Activated CD8-positive, alpha-beta T cell treated with anti-CD3 and anti-CD28 coated beads for 36 hours (primary cell): Measurements from ENCODE around the gene NBAS. TPM values are rescaled to one million over a fixed set of nuclear protein-coding genes. Genes with fewer than 3 reads are reported as not detected.
A peak's percentile ranks its signal among the peaks of the same experiment; 100 is the strongest.

Experiments
- ATAC-seq: fragments of 200-7000 bp; cut with Tn5 transposase; one replicate; pipeline ENCODE4 v1.10.0; 2021; ENCODE audit warnings: mild to moderate bottlenecking, moderate library complexity
- CTCF ChIA-PET: fragments of 350-600 bp; sonication (Branson Sonifier 250); formaldehyde crosslinking; loops from one replicate; lab custom pipeline; 2021; ENCODE audit warnings: antibody characterized with exemption; lab: Charles Lee
- POLR2A ChIA-PET: fragments of 350-600 bp; sonication (Branson Sonifier 250); formaldehyde crosslinking; loops from one replicate; lab custom pipeline; 2021; ENCODE audit warnings: antibody characterized with exemption; lab: Charles Lee
- DNase-seq: peaks from one replicate; pipeline ENCODE4 v3.0.0-alpha.2; 2020
- H3K27ac Mint-ChIP-seq: one replicate; pipeline ENCODE4 v1.8.0; 2021; ENCODE audit warnings: mild to moderate bottlenecking, mixed read lengths
- H3K27me3 Mint-ChIP-seq: one replicate; pipeline ENCODE4 v1.8.0; 2021; ENCODE audit warnings: mixed read lengths
- H3K36me3 Mint-ChIP-seq: one replicate; pipeline ENCODE4 v1.8.0; 2021; ENCODE audit warnings: low read depth, mixed read lengths
- H3K4me1 Mint-ChIP-seq: one replicate; pipeline ENCODE4 v1.8.0; 2021; ENCODE audit warnings: low read depth, mixed read lengths
- H3K4me3 Mint-ChIP-seq: one replicate; pipeline ENCODE4 v1.8.0; 2021; ENCODE audit warnings: mild to moderate bottlenecking, moderate library complexity, mixed read lengths
- H3K9me3 Mint-ChIP-seq: one replicate; pipeline ENCODE4 v1.8.0; 2021; ENCODE audit warnings: mixed read lengths
- CTCF ChIP-seq: fragments of 200-600 bp; IDR thresholded peaks from one replicate; pipeline ENCODE4 v1.8.0; 2022; ENCODE audit warnings: antibody characterized with exemption, mild to moderate bottlenecking
- intact Hi-C: fragments of 100-400 bp; cut with micrococcal nuclease; formaldehyde crosslinking; loops from one replicate; pipeline ENCODE4 v1.10.0; 2022
- total RNA-seq, 2 experiments: library from RNA; stranded (reverse); gene quantifications; one replicate each; pipeline ENCODE4 v1.2.3, GENCODE V29; 2021

Gene NBAS
- total RNA-seq, 2 experiments from 2014 or later, result 40.9 to 41.9 TPM

- ATAC-seq (no peak), DNase-seq (no peak)
- ChIA-PET POLR2A (interaction anchor here (1.5 to 2.8 kb wide), 3 partner anchors 10 to 26 kb away, joined by 3 to 17 read pairs (median 5); partner anchors contain the start of gene DDX1), CTCF (no interaction called here)
- H3K27ac Mint-ChIP-seq, result no peak overlapping the region
- H3K4me1 Mint-ChIP-seq, result peaks cover 3% of the 10 kb centered on the region
- intact Hi-C loops, result no loop called here
- H3K27me3 Mint-ChIP-seq, result no peaks in the 10 kb centered on the region
- H3K9me3 Mint-ChIP-seq, result no peaks in the 10 kb centered on the region
- no peak overlapping the region for H3K4me3 Mint-ChIP-seq
- TF ChIP-seq CTCF, result no peak
- H3K36me3 Mint-ChIP-seq, result peaks cover 63% of the 10 kb centered on the region
These were observed 42.1 kb upstream of the NBAS start for GRCh38 chr2:15603044-15603765.

- H3K36me3 Mint-ChIP-seq, result peaks cover 57% of the 10 kb centered on the region
- ChIA-PET POLR2A (interaction anchor here (1.5 to 2.8 kb wide), 3 partner anchors 9 to 25 kb away, joined by 3 to 17 read pairs (median 5); partner anchors contain the start of gene DDX1), CTCF (no interaction called here)
- ATAC-seq, result no peak
- intact Hi-C loops, result no loop called here
- DNase-seq, result no peak
- H3K9me3 Mint-ChIP-seq, result no peaks in the 10 kb centered on the region
- H3K4me3 Mint-ChIP-seq, result no peak overlapping the region
- TF ChIP-seq CTCF, result no peak
- no peak overlapping the region for H3K27ac Mint-ChIP-seq
- peaks cover 3% of the 10 kb centered on the region for H3K4me1 Mint-ChIP-seq
- no peaks in the 10 kb centered on the region for H3K27me3 Mint-ChIP-seq
These were observed 41.3 kb upstream of the NBAS start for GRCh38 chr2:15602393-15602792.

- H3K36me3 Mint-ChIP-seq, result peaks cover 60% of the 10 kb centered on the region
- H3K4me3 Mint-ChIP-seq, result no peak overlapping the region
- ChIA-PET POLR2A (interaction anchor here (0.6 to 2.8 kb wide), 5 partner anchors 8 to 38 kb away, joined by 3 to 17 read pairs (median 3); partner anchors contain the start of gene DDX1), CTCF (interaction anchor here (1.1 to 1.5 kb wide), 3 partner anchors 10 to 24 kb away, joined by 3 to 8 read pairs (median 4); partner anchors contain the start of gene DDX1)
- H3K27ac Mint-ChIP-seq, result no peak overlapping the region
- intact Hi-C loops, result no loop called here
- H3K27me3 Mint-ChIP-seq, result no peaks in the 10 kb centered on the region
- TF ChIP-seq CTCF, result no peak
- no peak for DNase-seq
- ATAC-seq, result no peak
- H3K4me1 Mint-ChIP-seq, result peaks cover 3% of the 10 kb centered on the region
- no peaks in the 10 kb centered on the region for H3K9me3 Mint-ChIP-seq
These were observed 40.5 kb upstream of the NBAS start for GRCh38 chr2:15601681-15602080.

DNA sequence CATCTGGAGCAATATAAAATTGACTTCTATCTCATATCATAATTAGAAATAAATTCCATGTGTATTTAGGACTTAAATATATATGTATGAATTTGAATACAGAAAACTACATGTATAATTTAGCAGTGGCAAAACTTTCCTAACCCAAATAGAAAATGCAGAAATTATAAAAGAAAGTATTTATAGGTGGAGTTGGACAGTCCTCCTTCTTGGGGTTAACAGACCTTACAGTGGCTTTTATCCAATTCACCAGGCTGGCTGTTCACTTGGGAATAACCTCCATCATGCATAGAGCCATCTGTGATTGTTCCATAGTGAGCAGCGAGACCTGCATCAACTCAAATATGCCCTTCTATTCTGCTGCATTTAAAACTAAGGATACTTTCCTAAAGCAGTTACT is 38.9 kb upstream of the NBAS start:
- Mint-ChIP-seq H3K4me1 (peaks cover 9% of the 10 kb centered on the region), H3K27ac (no peak overlapping the region), H3K9me3 (no peaks in the 10 kb centered on the region), H3K4me3 (no peak overlapping the region), H3K36me3 (peaks cover 61% of the 10 kb centered on the region), H3K27me3 (no peaks in the 10 kb centered on the region)
- DNase-seq (no peak), ATAC-seq (no peak)
- ChIA-PET POLR2A (interaction anchor here (1.0 to 2.8 kb wide), 2 partner anchors 9 to 30 kb away, joined by 3 to 17 read pairs; partner anchors contain the start of gene DDX1), CTCF (no interaction called here)
- intact Hi-C loops, result no loop called here
- TF ChIP-seq CTCF, result no peak

DNA sequence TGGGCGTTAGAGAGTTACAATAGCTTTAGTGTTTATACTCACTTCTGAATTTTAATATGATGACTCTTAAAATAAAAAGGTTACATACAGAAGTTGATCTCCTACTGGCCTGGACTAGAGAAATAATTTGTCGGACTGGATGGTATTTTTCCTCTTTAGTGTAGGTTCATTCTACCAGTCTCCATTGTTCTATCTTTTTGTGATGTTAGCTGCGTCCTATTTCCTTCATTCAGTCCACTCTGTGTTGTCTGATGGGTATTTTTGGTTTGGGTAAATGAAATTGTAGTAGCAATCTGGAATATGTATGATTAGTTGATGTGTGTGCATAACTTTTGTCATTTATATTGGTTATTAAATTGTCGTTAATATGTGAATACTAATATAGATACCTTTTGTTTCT is 35.8 kb upstream of the NBAS start:
- CTCF ChIA-PET, result interaction anchor here (1.7 kb wide), 1 partner anchor 50 kb away, joined by 4 read pairs; no protein-coding TSS in a partner anchor
- no peak for TF ChIP-seq CTCF

More for the DNA sequence above, 35.8 kb upstream of the NBAS start:
- no peak for DNase-seq
- intact Hi-C loops, result no loop called here
- ATAC-seq, result no peak
- Mint-ChIP-seq H3K4me1 (peaks cover 31% of the 10 kb centered on the region), H3K4me3 (no peak overlapping the region), H3K9me3 (no peaks in the 10 kb centered on the region), H3K27me3 (no peaks in the 10 kb centered on the region), H3K27ac (peak overlapping the region; percentile 6), H3K36me3 (peaks cover 49% of the 10 kb centered on the region)
- POLR2A ChIA-PET, result no interaction called here
